Epithelial cell of prostate (primary cell): ENCODE measurements around the gene TBX15.

Experiments used
- DNase-seq: peaks from one replicate; pipeline ENCODE4 v3.0.0-alpha.2; 2011; ENCODE audit warnings: low read depth, low spot score
- H3K27ac ChIP-seq: fragments of 450-650 bp; 2 replicates; pipeline ENCODE4 v1.5.1; 2017; ENCODE audit warnings: mild to moderate bottlenecking

The TBX15 gene

GRCh38 chr1:118905671-118906070 is 82.5 kb downstream of the TBX15 start:
- H3K27ac ChIP-seq: no peak overlapping the region
- DNase-seq: no peak

DNA sequence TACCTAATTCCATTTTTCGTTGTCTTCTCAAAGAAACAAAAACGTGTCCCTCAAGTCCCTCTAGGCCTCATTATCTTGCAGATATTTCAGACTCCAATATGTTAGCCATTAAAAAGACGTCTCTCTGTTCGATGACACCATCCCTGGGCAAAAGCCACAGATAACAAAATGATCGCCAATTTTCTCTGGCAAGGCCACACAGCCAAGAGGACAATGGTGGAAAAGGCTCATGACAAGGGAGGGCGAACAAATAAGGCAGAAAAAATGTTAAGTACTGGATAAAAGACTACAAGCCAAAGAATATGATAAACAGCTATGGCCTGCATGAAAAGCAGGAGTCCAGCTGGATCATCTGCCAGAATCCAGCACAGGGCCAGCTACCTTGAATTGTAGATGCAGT is 82.9 kb downstream of the TBX15 start:
- H3K27ac ChIP-seq: no peak overlapping the region
- no peak for DNase-seq

GRCh38 chr1:118902711-118903191 is 85.4 kb downstream of the TBX15 start:
- H3K27ac ChIP-seq: no peak overlapping the region
- DNase-seq: no peak

DNA sequence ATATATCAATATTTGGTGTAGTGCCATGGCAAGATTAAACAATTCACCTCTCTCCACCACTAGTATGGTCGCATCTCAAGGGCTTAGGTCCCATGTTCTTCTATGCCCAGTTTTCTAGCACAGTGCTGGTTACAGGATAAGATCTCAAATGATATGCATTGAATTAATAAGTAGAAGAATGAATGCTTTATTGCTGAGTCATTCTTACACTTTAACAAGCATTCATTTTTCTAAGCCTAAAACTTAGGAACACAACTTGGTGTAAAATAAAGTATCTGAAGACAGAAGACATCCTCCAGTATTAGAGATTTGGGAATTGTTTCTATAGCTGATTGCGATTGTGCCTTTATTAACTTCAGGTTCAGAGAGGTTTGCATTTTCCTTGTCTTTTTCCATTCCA is 85.8 kb downstream of the TBX15 start:
- DNase-seq: no peak

GRCh38 chr1:118900643-118901440 is 87.3 kb downstream of the TBX15 start:
- H3K27ac ChIP-seq: no peak overlapping the region
- no peak for DNase-seq

More for the DNA sequence above, 85.8 kb downstream of the TBX15 start:
- H3K27ac ChIP-seq: no peak overlapping the region

DNA sequence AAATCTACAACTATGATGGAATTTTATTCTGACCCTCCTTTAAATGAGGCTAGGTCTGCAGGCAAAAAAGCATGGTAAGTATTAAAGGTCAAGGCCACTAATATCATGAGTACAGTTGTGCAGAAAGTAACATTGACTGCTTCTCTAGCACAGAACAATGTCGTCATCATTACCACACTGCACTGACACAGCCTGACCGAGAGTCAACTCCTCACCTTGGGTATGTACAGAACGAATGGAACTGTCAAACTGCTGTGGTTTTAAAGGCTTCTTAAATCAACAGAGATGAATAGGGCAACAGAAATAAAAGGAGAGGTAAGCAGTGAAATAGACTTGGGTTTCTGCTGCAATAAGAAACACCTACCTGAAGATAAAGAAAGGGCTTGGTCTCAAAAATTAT is 88.8 kb downstream of the TBX15 start:
- no peak for DNase-seq
- H3K27ac ChIP-seq: no peak overlapping the region

- no peak for DNase-seq
Measured at GRCh38 chr1:118898712-118899111, 89.4 kb downstream of the TBX15 start.

GRCh38 chr1:118896416-118896815 is 91.7 kb downstream of the TBX15 start:
- H3K27ac ChIP-seq: no peak overlapping the region
- DNase-seq: no peak

More at GRCh38 chr1:118898712-118899111, 89.4 kb downstream of the TBX15 start:
- H3K27ac ChIP-seq: no peak overlapping the region

DNA sequence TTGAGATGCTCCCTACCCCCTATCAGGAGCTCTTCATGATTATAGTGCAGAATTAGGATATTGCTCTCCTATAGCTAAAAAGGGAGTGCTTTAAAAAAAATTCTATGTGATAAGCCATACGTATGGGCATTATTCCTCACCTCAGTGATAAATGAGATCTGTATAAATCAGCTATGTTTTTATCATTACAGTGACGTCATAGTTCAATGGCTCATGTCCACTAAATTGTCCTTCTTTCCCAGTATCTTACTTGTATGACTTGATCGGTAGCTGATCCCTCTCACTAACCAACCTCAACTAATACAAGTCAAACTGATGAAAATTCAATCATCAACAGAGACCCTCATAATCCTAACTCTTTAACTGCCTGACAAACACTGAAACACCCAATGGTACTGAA is 93.3 kb downstream of the TBX15 start:
- no peak for DNase-seq
- no peak overlapping the region for H3K27ac ChIP-seq

DNA sequence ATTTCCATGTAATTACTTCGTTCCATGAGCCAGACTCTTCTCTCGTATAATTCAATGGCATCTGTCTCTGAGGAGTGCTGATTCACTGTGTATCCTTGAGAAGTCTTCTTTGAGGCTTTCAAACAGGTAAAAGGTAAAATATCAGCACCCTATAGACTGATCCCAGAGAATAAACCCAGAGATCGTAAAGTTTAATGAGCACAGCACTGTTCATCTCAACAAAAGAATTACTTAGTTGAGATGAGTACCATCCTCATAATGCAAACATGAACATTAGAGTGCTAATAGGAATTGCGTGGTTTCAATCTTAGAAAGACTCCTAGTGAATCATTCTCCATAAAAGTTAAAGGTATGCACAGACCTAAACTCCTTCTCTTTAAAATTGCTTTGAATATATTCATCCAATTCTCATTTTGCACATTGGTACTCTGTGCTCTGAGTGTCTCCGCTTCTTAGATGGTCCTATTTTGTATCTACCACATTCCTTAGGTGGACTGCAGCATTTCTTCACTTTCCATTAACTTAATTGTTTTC is 97.2 kb downstream of the TBX15 start:
- H3K27ac ChIP-seq: no peak overlapping the region
- no peak for DNase-seq

DNA sequence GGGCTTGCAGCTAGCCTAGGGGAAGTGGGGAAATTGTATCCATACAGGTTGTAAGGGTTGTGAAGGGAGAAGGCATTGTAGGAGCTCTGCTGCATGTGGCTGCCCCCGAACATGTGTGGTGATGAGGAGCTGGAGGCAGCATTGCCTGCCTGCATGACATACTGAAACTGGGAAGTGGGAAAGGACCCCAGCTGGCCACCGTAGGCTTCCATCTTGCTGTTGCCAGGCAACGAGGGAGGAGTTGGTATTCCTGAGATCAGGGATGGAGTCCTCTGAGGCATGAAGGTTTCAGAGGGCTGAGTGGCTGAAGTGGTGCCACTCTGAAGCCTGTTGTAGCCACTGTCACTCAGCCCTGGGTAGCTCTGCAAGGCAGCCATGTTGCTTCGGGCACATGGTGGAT is 103.2 kb downstream of the TBX15 start:
- no peak overlapping the region for H3K27ac ChIP-seq

DNA sequence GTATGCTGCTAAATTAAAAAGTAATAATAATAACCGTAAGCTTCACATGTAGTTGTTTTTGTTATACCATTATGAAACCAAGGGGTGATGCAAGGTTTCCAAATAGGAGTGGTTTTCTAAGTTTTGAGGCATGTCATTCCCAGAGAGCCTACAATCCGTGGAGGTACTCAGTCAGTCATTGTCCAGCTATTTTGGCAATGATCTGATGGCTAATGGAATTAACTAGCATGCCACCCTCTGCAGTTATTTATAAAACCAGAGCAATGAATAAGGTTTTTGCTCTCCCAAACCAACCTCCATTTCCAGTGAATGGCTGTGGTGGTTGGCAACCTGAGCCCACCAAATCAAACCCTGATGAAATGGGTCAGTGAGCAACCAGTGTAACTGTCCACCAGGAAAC is 106.4 kb downstream of the TBX15 start:
- DNase-seq: no peak
- H3K27ac ChIP-seq: no peak overlapping the region

More for the DNA sequence above, 103.2 kb downstream of the TBX15 start:
- no peak for DNase-seq

- no peak overlapping the region for H3K27ac ChIP-seq
- no peak for DNase-seq
Measured at GRCh38 chr1:118878661-118879060, 109.5 kb downstream of the TBX15 start.

DNA sequence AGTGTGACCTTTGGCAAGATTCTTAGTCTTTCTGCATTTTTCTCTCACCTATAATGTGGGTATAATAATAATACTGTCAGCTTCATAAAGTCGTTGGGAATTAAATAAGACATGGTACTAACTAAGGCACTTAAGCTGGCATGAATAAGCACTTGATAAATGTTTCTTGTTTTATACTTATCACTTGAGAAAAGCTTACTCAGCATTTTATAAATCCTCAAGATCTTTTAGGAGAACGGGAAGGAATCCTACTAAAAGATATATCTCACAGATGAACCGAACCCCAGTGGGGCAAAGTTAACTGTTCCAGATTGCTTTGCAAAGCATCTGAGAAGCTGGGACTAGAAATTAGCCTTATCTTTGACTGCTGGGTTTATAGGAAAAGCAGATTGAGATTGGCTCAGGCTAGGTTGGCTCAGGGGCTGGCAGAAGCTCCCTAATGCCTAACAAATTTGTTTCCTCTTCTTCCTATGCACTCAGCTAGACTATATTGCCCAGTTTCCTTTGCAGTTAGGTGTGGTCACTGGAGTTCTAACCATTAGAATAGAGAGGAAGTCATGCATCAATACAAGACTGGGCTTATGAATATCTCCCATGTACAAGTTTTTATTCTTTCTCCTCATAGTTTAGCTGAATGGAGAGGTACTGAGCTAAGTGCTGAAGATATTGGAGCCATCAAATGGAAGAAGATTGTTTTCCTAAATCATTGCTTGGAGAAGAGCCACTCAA is 110.3 kb downstream of the TBX15 start:
- DNase-seq: no peak
- H3K27ac ChIP-seq: no peak overlapping the region

- no peak overlapping the region for H3K27ac ChIP-seq
- DNase-seq: no peak
Measured at GRCh38 chr1:118871582-118872171, 116.5 kb downstream of the TBX15 start.

DNA sequence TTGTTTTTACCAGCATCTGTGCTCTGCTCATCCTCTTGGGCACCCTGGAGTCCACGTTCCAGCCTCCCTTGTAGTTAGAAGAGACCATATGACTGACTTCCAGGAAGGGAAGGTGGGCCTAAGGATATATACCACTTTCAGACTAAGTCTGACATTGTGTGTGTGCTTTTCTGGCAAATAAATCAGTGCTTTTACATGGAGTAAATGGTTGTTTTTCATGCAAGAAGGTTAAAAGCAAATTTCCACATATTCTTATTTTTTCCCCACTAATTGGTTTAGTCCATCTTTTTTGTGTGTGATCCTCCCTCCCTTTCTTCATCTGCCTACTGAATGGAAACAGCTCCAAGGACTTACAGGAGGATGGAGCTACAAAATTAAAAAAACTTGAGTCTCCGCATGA is 119.8 kb downstream of the TBX15 start:
- no peak for DNase-seq

DNA sequence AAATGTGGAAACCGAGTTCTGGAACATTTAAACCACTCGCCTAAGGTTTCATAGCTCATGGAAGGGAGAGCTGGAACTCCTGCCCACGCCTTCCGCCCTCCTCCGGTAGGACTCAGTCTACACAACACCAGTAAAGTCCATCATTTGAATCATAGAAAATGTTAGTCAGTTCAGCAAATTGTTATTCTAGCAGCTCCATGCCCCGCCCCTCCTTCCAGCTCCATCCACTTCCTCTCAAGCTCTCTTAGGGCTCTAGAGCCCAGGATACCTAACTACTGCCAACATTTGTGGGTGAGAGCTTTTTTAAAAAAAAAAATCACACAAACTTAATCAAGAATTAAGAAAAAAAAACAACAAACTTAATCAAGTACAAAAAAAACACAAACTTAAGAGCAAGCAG is 121.8 kb downstream of the TBX15 start:
- DNase-seq: no peak
- no peak overlapping the region for H3K27ac ChIP-seq

More for the DNA sequence above, 119.8 kb downstream of the TBX15 start:
- no peak overlapping the region for H3K27ac ChIP-seq

GRCh38 chr1:118863688-118864087 is 124.5 kb downstream of the TBX15 start:
- H3K27ac ChIP-seq: no peak overlapping the region
- DNase-seq: no peak

- no peak for DNase-seq
Measured at GRCh38 chr1:118862755-118863154, 125.4 kb downstream of the TBX15 start.

DNA sequence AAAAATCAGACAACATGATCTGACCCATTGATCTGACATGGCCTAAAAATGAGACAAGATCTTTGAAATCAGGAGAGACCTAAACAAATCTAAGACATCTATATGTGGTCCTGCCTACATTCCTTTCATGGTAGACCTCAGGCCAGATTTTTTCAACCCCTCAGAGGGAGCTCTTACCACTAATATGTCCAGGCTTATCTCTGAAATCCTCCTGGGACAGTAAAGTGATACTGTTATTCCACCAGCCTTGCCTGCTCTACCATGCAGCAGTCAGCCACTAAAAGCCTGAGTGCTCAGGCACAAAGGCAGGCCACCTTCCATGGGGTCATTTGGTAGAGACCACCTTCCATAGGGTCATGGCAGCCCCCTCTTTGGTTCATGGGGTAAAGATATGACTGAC is 126.9 kb downstream of the TBX15 start:
- H3K27ac ChIP-seq: no peak overlapping the region
- DNase-seq: no peak

More at GRCh38 chr1:118862755-118863154, 125.4 kb downstream of the TBX15 start:
- no peak overlapping the region for H3K27ac ChIP-seq

DNA sequence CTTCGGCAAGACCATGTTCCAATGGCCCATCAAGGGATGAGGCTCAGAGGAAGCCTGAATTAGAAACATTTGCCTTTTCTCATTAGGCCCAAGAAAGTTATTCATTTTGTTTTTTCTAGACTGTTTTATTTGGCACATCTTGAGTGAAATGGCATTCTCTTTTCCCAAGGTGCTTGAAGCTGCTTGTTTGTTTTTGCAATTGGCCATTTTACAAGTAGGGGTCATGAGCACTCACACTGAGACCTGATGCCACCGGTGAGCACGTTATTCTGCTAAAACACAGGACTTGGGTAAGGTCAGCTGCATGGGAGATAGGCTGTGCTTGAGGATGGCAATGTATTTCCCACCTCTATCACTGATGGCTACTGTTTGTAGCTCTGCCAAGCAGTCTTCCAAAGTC is 128.1 kb downstream of the TBX15 start:
- no peak for DNase-seq

More for the DNA sequence above, 128.1 kb downstream of the TBX15 start:
- H3K27ac ChIP-seq: no peak overlapping the region
